Spleen (tissue), 11 donors: ENCODE results near the gene NCBP2L. TPM values are rescaled to one million over a fixed set of nuclear protein-coding genes. Genes with fewer than 3 reads are reported as not detected.

Experiments
- DNase-seq: peaks from one replicate; pipeline ENCODE4 v3.0.0-alpha.2; 2020
- H3K27ac ChIP-seq, 8 donors: fragments of 200-600 bp; sonication (generic) in 7 of 8; 1 replicate in 4 of 8; 2 replicates in 4 of 8; pipeline versions ENCODE4 v1.5.0 to v1.8.0; 2016 to 2021; ENCODE audit warnings: inconsistent platforms in 4 of 8, mild to moderate bottlenecking in 4 of 8, moderate library complexity in 1 of 8
- H3K27me3 ChIP-seq, 7 donors: fragments of 200-600 bp; sonication (generic) in 6 of 7; replicated peaks in 1 of 7; 1 replicate in 4 of 7; 2 replicates in 3 of 7; pipeline versions ENCODE4 v1.5.0 to v1.8.0; 2016 to 2021; ENCODE audit warnings: inconsistent platforms in 3 of 7, mild to moderate bottlenecking in 1 of 7
- H3K36me3 ChIP-seq, 6 donors: fragments of 200-600 bp; sonication (generic) in 5 of 6; 1 replicate in 4 of 6; 2 replicates in 2 of 6; pipeline versions ENCODE4 v1.5.0 to v1.8.0; 2016 to 2021; ENCODE audit warnings: inconsistent platforms in 2 of 6
- H3K4me1 ChIP-seq, 6 donors: fragments of 200-600 bp; sonication (generic) in 5 of 6; 1 replicate in 3 of 6; 2 replicates in 3 of 6; pipeline versions ENCODE4 v1.5.0 to v1.8.0; 2016 to 2021; ENCODE audit warnings: inconsistent platforms in 3 of 6
- H3K4me3 ChIP-seq, 8 donors: fragments of 200-600 bp; sonication (generic) in 7 of 8; 1 replicate in 4 of 8; 2 replicates in 4 of 8; pipeline versions ENCODE4 v1.5.0 to v1.8.0; 2016 to 2021; ENCODE audit warnings: inconsistent platforms in 4 of 8, mild to moderate bottlenecking in 4 of 8, moderate library complexity in 2 of 8
- H3K9me3 ChIP-seq, 8 donors: fragments of 200-600 bp; sonication (generic) in 7 of 8; 1 replicate in 4 of 8; 2 replicates in 4 of 8; pipeline versions ENCODE4 v1.5.0 to v1.8.0; 2016 to 2021; ENCODE audit warnings: inconsistent platforms in 4 of 8
- CTCF ChIP-seq, 11 experiments: fragments of 200-600 bp in 7 of 11; fragments of 450-650 bp in 4 of 11; sonication (generic) in 4 of 11; IDR thresholded peaks in 8 of 11; conservative IDR thresholded peaks in 3 of 11; 1 replicate in 7 of 11; 2 replicates in 4 of 11; pipeline versions ENCODE4 v1.4.0 to v1.8.0; 2016 to 2021; ENCODE audit warnings: antibody characterized with exemption in 11 of 11, inconsistent platforms in 4 of 11, mild to moderate bottlenecking in 1 of 11
- POLR2A ChIP-seq, 3 donors: fragments of 450-650 bp; IDR thresholded peaks; one replicate each; pipeline ENCODE4 v1.5.1; 2017; ENCODE audit warnings: antibody characterized with exemption in 3 of 3, mild to moderate bottlenecking in 1 of 3
- POLR2AphosphoS5 ChIP-seq, 3 donors: sonication (generic); formaldehyde crosslinking; IDR thresholded peaks; one replicate each; pipeline ENCODE4 v1.5.1; 2017; ENCODE audit warnings: antibody characterized with exemption in 3 of 3
- WGBS, 5 donors: extraction: QIAGEN DNeasy Blood & Tissue Kit in 3 of 5; methylation state at CpG; one replicate each; pipeline versions ENCODE4 v1.1.5 to v1.1.7; 2013 to 2018; 5-methylcytosine and 5-hydroxymethylcytosine counted together
- intact Hi-C: fragments of 100-400 bp; cut with DNase I; formaldehyde crosslinking; loops from one replicate; pipeline ENCODE4 v1.15.0; 2023; ENCODE audit warnings: low total_unique reads
- polyA plus RNA-seq, 3 donors: library from polyadenylated mRNA; stranded (reverse); fragments of 200-250 nt; gene quantifications; one replicate each; pipeline ENCODE4 v1.2.1, GENCODE V29; 2013
- total RNA-seq, 7 donors: library from RNA; depleted of rRNA in 3 of 7; stranded (reverse); fragments of >200 nt in 3 of 7; fragmentation: NEBNext Ultra II Directional in 4 of 7; extraction: Animal tissue kit (Norgen Biotek cat#: 25700) in 4 of 7; gene quantifications; one replicate each; pipeline versions ENCODE4 v1.1.0 to v1.2.1, GENCODE V29; 2016 to 2021
- donor health status: healthy with polysubstance abuse.
- donor health status: DM: no; HTN: no; CAD: no; lungs with moderate emphysema.
- donor health status: DM: no; HTN: no; CAD: no.
- donor health status: Bipolar disorder and iron deficiency.
- donor health status: healthy.
- donor health status: DM: no; HTN: no; CAD: no.
- donor health status: DM: yes; HTN: yes; CAD: no.

NCBP2L gene
- total and polyA plus RNA-seq, 10 donors, result 0.03 to 0.06 TPM; not detected in 8

DNA sequence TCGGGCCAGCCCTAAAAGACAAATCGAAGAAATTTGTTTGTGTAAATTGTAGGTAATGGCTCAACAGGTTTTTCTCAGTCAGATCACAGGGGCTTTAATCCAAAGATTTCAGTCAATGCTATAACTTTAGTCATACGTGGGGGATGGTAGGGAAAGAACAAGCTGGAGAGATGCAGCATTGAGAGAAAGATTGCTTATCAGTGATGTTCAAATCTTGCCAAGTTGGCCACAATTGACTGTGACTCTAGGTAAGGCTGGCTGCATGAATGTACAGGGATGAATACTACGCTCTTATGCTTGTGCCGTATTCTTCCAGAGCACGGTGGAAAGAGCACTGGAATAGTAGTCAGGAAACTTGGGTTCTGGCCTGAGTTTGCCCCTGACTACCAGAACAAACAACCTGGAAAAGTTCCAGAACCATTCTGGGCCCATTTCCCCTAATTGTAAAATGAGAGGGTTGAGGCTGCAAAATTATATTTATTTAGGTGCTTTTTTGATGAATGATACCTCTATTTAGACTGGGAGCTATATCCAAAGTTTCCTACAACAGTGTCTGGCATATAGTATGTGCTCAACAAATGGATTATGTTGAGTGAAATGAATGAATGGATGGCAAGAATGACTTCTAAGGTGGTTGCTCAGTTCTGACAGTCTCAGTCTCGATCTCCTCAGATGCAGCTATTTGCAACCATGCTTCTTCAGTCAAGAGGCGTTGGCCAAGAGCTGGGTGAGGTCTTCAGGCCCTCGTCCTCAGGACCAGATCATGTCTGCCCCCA, 46.4 kb upstream of the NCBP2L start:
- TF ChIP-seq CTCF (IDR thresholded peaks at IDR 0.05 in 8 of 11, conservative IDR thresholded peaks at IDR 0.05 in 3 of 11), result no peak
- TF ChIP-seq POLR2AphosphoS5 (IDR thresholded peaks at IDR 0.05), result no peak
- TF ChIP-seq POLR2A (IDR thresholded peaks at IDR 0.05), result no peak
- Histone ChIP-seq H3K36me3 (no peaks in the 10 kb centered on the region), H3K27me3 (no peaks in the 10 kb centered on the region), H3K4me3 (no peak overlapping the region), H3K9me3 (no peaks in the 10 kb centered on the region), H3K27ac (peak overlapping the region in 1 of 8 donors; percentile 30), H3K4me1 (peaks cover 0 to 22% (median 7%) of the 10 kb centered on the region in 6 donors)
- peak; percentile 53 for DNase-seq
- WGBS, 5 donors, result 73 to 83% (median 82%) methylated on average over 9 of the region's 9 CpGs
- intact Hi-C loops, result no loop called here

GRCh38 chrX:107731831-107732502, 45.6 kb upstream of the NCBP2L start:
- Histone ChIP-seq H3K4me1 (peaks cover 0 to 22% (median 7%) of the 10 kb centered on the region in 6 donors), H3K27ac (peak overlapping the region in 2 of 8 donors; percentile 26 to 30), H3K36me3 (no peaks in the 10 kb centered on the region), H3K4me3 (no peak overlapping the region), H3K27me3 (no peaks in the 10 kb centered on the region), H3K9me3 (no peaks in the 10 kb centered on the region)
- peak; percentile 76 for DNase-seq
- no peak for TF ChIP-seq CTCF (IDR thresholded peaks at IDR 0.05 in 8 of 11, conservative IDR thresholded peaks at IDR 0.05 in 3 of 11)
- TF ChIP-seq POLR2AphosphoS5 (IDR thresholded peaks at IDR 0.05), result peak in 2 of 3 donors; percentile 26 to 51
- 25 to 61% (median 31%) methylated on average over 4 to 7 of the region's 7 CpGs for WGBS, 5 donors
- intact Hi-C loops, result no loop called here

DNA sequence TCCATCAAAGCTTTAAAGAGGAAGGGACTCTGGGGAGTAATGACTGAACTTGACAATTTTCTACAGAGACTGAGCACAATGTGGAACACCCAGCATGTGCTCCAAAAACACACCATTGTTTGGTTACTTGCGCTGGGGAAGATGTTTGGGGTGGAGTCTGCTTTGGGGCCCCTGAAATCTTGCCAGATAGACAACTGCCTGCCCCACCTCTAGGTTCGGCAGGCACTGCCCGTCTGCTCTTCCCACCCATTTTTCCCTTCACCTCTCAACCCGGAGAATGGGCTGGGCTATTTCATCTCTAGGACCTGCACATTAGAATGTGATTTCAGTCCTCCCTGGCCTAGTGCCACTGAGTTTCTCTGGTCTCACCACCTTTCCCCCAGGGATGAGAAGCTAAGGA, 43.8 kb upstream of the NCBP2L start:
- intact Hi-C loops, result no loop called here
- Histone ChIP-seq H3K27me3 (no peaks in the 10 kb centered on the region), H3K4me1 (peaks cover 0 to 22% (median 7%) of the 10 kb centered on the region in 6 donors), H3K27ac (no peak overlapping the region), H3K36me3 (no peaks in the 10 kb centered on the region), H3K9me3 (no peaks in the 10 kb centered on the region), H3K4me3 (no peak overlapping the region)
- TF ChIP-seq CTCF (IDR thresholded peaks at IDR 0.05 in 8 of 11, conservative IDR thresholded peaks at IDR 0.05 in 3 of 11), result no peak
- no peak for TF ChIP-seq POLR2AphosphoS5 (IDR thresholded peaks at IDR 0.05)
- TF ChIP-seq POLR2A (IDR thresholded peaks at IDR 0.05), result no peak
- peak; percentile 19 for DNase-seq
- WGBS, 5 donors, result 71 to 96% (median 92%) methylated on average over 4 of the region's 4 CpGs

- H3K27me3 ChIP-seq, result no peaks in the 10 kb centered on the region
- no peaks in the 10 kb centered on the region for H3K36me3 ChIP-seq
- TF ChIP-seq CTCF (IDR thresholded peaks at IDR 0.05 in 8 of 11, conservative IDR thresholded peaks at IDR 0.05 in 3 of 11) (no peak), POLR2A (IDR thresholded peaks at IDR 0.05) (no peak), POLR2AphosphoS5 (IDR thresholded peaks at IDR 0.05) (no peak)
- 58 to 76% (median 74%) methylated on average over 3 of the region's 3 CpGs for WGBS, 5 donors
- H3K4me3 ChIP-seq, result no peak overlapping the region
- peaks cover 0 to 22% (median 7%) of the 10 kb centered on the region in 6 donors for H3K4me1 ChIP-seq
- no peak overlapping the region for H3K27ac ChIP-seq
- no peak for DNase-seq
- no peaks in the 10 kb centered on the region for H3K9me3 ChIP-seq
- intact Hi-C loops, result no loop called here
These were observed 42.9 kb upstream of the NCBP2L start for GRCh38 chrX:107734646-107735045.
